MCF 10A (cell line): Measurements from ENCODE around the gene CNPY1. TPM values are rescaled to one million over a fixed set of nuclear protein-coding genes. Genes with fewer than 3 reads are reported as not detected.

Experiments used
- BruUV-seq: library from RNA; stranded (reverse); fragments of 400-500 nt; replicated peaks from 2 replicates; lab custom pipeline; 2021; lab: Mats Ljungman, UMichigan
- CTCF ChIA-PET: fragments of 300-600 bp; sonication (Branson Sonifier 250); formaldehyde crosslinking; extraction: SDS; loops from one replicate; lab custom pipeline; 2021; ENCODE audit warnings: antibody characterized with exemption, inconsistent platforms; lab: Yijun Ruan, JAX
- POLR2A ChIA-PET: fragments of 300-600, 350-650 bp; sonication (Branson Sonifier 250); formaldehyde crosslinking; extraction: SDS; loops from one replicate; lab custom pipeline; 2020; ENCODE audit warnings: antibody characterized with exemption, inconsistent platforms; lab: Yijun Ruan, JAX
- DNase-seq: peaks from one replicate; pipeline ENCODE4 v3.0.0-alpha.2; 2018; ENCODE audit not compliant: unreplicated experiment
- H3K27ac Mint-ChIP-seq: one replicate; pipeline ENCODE4 v1.8.0; 2022; ENCODE audit warnings: mild to moderate bottlenecking, low read depth, mixed read lengths; ENCODE audit not compliant: unreplicated experiment
- H3K27me3 Mint-ChIP-seq: one replicate; pipeline ENCODE4 v1.8.0; 2022; ENCODE audit warnings: mixed read lengths; ENCODE audit not compliant: insufficient read depth, unreplicated experiment
- H3K36me3 Mint-ChIP-seq: one replicate; pipeline ENCODE4 v1.8.0; 2022; ENCODE audit warnings: mild to moderate bottlenecking, moderate library complexity, mixed read lengths; ENCODE audit not compliant: insufficient read depth, unreplicated experiment
- H3K4me1 Mint-ChIP-seq: one replicate; pipeline ENCODE4 v1.8.0; 2022; ENCODE audit warnings: mixed read lengths; ENCODE audit not compliant: insufficient read depth, unreplicated experiment
- H3K4me3 Mint-ChIP-seq: one replicate; pipeline ENCODE4 v1.8.0; 2022; ENCODE audit warnings: mild to moderate bottlenecking, moderate library complexity, mixed read lengths; ENCODE audit not compliant: unreplicated experiment
- H3K9me3 Mint-ChIP-seq: one replicate; pipeline ENCODE4 v1.8.0; 2022; ENCODE audit warnings: mixed read lengths; ENCODE audit not compliant: unreplicated experiment
- CTCF ChIP-seq: fragments of 200-600 bp; IDR thresholded peaks from one replicate; pipeline ENCODE4 v1.8.0; 2022; ENCODE audit warnings: antibody characterized with exemption, mild to moderate bottlenecking; ENCODE audit not compliant: unreplicated experiment
- intact Hi-C: fragments of 100-400 bp; cut with micrococcal nuclease; formaldehyde crosslinking; loops from 2 replicates; pipeline ENCODE4 v1.14.1; 2022
- total RNA-seq: library from RNA; stranded (reverse); gene quantifications from 2 replicates; pipeline ENCODE4 v1.2.3, GENCODE V29; 2022

CNPY1 gene
- total RNA-seq, 1 experiment from 2014 or later, result not detected

GRCh38 chr7:155543926-155544325 lies 2.4 kb downstream of the CNPY1 start:
- POLR2A ChIA-PET, result no interaction called here
- TF ChIP-seq CTCF, result no peak
- DNase-seq, result no peak
- Mint-ChIP-seq H3K9me3 (no peaks in the 10 kb centered on the region), H3K4me1 (peaks cover 6% of the 10 kb centered on the region), H3K27me3 (peaks cover 12% of the 10 kb centered on the region), H3K36me3 (no peaks in the 10 kb centered on the region), H3K4me3 (no peak overlapping the region), H3K27ac (no peak overlapping the region)
- CTCF ChIA-PET, result interaction anchor here (0.9 to 2.9 kb wide), 2 partner anchors 54 to 164 kb away, joined by 3 to 10 read pairs; no protein-coding TSS in a partner anchor
- intact Hi-C loops, result no loop called here
- no TSS peak for BruUV-seq

GRCh38 chr7:155543011-155543876 lies 3.1 kb downstream of the CNPY1 start:
- Mint-ChIP-seq H3K27me3 (peaks cover 12% of the 10 kb centered on the region), H3K4me3 (no peak overlapping the region), H3K4me1 (peaks cover 6% of the 10 kb centered on the region), H3K9me3 (no peaks in the 10 kb centered on the region), H3K36me3 (no peaks in the 10 kb centered on the region), H3K27ac (no peak overlapping the region)
- no peak for DNase-seq
- BruUV-seq, result no TSS peak
- TF ChIP-seq CTCF, result no peak
- ChIA-PET POLR2A (no interaction called here), CTCF (interaction anchor here (2.9 kb wide), 1 partner anchor 163 kb away, joined by 10 read pairs; no protein-coding TSS in a partner anchor)
- intact Hi-C loops, result no loop called here

GRCh38 chr7:155541986-155542675 lies 4.2 kb downstream of the CNPY1 start:
- Mint-ChIP-seq H3K27me3 (peaks cover 15% of the 10 kb centered on the region), H3K4me3 (no peak overlapping the region), H3K27ac (no peak overlapping the region), H3K4me1 (peaks cover 6% of the 10 kb centered on the region), H3K36me3 (no peaks in the 10 kb centered on the region), H3K9me3 (no peaks in the 10 kb centered on the region)
- DNase-seq, result no peak
- TF ChIP-seq CTCF, result no peak
- CTCF ChIA-PET, result no interaction called here
- POLR2A ChIA-PET, result no interaction called here
- BruUV-seq, result no TSS peak
- intact Hi-C loops, result no loop called here

GRCh38 chr7:155540553-155540952 lies 5.8 kb downstream of the CNPY1 start:
- Mint-ChIP-seq H3K27ac (no peak overlapping the region), H3K9me3 (no peaks in the 10 kb centered on the region), H3K27me3 (peaks cover 31% of the 10 kb centered on the region), H3K4me1 (no peaks in the 10 kb centered on the region), H3K4me3 (no peak overlapping the region), H3K36me3 (no peaks in the 10 kb centered on the region)
- ChIA-PET CTCF (no interaction called here), POLR2A (no interaction called here)
- intact Hi-C loops, result no loop called here
- no TSS peak for BruUV-seq
- TF ChIP-seq CTCF, result no peak
- DNase-seq, result no peak
